Neutrophil (primary cell): ENCODE measurements around the gene LAPTM5.

ENCODE experiments used
- H3K27ac ChIP-seq: fragments of 200-600 bp; sonication (generic); 2 replicates; pipeline ENCODE4 v1.5.1; 2016; ENCODE audit warnings: mild to moderate bottlenecking, moderate library complexity
- H3K27me3 ChIP-seq: fragments of 200-600 bp; sonication (generic); 2 replicates; pipeline ENCODE4 v1.6.0; 2016; ENCODE audit warnings: mild to moderate bottlenecking
- H3K36me3 ChIP-seq: fragments of 200-600 bp; sonication (generic); 2 replicates; pipeline ENCODE4 v1.5.1; 2017
- H3K4me1 ChIP-seq, 2 experiments: fragments of 200-600 bp in 1 of 2; sonication (generic) in 1 of 2; 1 replicate in 1 of 2; 2 replicates in 1 of 2; pipeline versions ENCODE4 v1.5.1 to v1.6.1; 2013 to 2016; ENCODE audit warnings: low read depth in 1 of 2, low read length in 1 of 2, mild to moderate bottlenecking in 1 of 2, moderate library complexity in 1 of 2; ENCODE audit not compliant: control insufficient read depth in 1 of 2, insufficient read depth in 1 of 2
- H3K4me3 ChIP-seq, 2 experiments: fragments of 200-600 bp in 1 of 2; sonication (generic) in 1 of 2; 1 replicate in 1 of 2; 2 replicates in 1 of 2; pipeline ENCODE4 v1.5.1; 2013 to 2016; ENCODE audit warnings: low read depth in 1 of 2, low read length in 1 of 2, mild to moderate bottlenecking in 1 of 2, moderate library complexity in 1 of 2
- H3K9me3 ChIP-seq: fragments of 200-600 bp; sonication (generic); 2 replicates; pipeline ENCODE4 v1.5.1; 2016
- CTCF ChIP-seq: fragments of 200-600 bp; sonication (generic); IDR thresholded peaks from 2 replicates; pipeline ENCODE4 v1.5.1; 2016; ENCODE audit warnings: antibody characterized with exemption

LAPTM5 gene

GRCh38 chr1:30729901-30730300 lies 27.7 kb downstream of the LAPTM5 start:
- Histone ChIP-seq H3K36me3 (peaks cover 28% of the 10 kb centered on the region), H3K4me1 (peaks cover 23 to 29% of the 10 kb centered on the region in 2 experiments), H3K9me3 (no peaks in the 10 kb centered on the region), H3K27me3 (no peaks in the 10 kb centered on the region), H3K27ac (no peak overlapping the region), H3K4me3 (no peak overlapping the region)
- no peak for TF ChIP-seq CTCF

GRCh38 chr1:30728832-30729638 lies 28.5 kb downstream of the LAPTM5 start:
- H3K36me3 ChIP-seq, result peaks cover 20% of the 10 kb centered on the region
- no peak overlapping the region for H3K4me3 ChIP-seq
- no peak for TF ChIP-seq CTCF
- no peaks in the 10 kb centered on the region for H3K9me3 ChIP-seq
- no peak overlapping the region for H3K27ac ChIP-seq
- H3K4me1 ChIP-seq, result peaks cover 22 to 23% of the 10 kb centered on the region in 2 experiments
- no peaks in the 10 kb centered on the region for H3K27me3 ChIP-seq

GRCh38 chr1:30728340-30728739 lies 29.2 kb downstream of the LAPTM5 start:
- Histone ChIP-seq H3K27me3 (no peaks in the 10 kb centered on the region), H3K4me1 (peaks cover 20 to 23% of the 10 kb centered on the region in 2 experiments), H3K27ac (no peak overlapping the region), H3K4me3 (no peak overlapping the region), H3K36me3 (peaks cover 13% of the 10 kb centered on the region), H3K9me3 (no peaks in the 10 kb centered on the region)
- TF ChIP-seq CTCF, result no peak

- H3K4me1 ChIP-seq, result peaks cover 20 to 21% of the 10 kb centered on the region in 2 experiments
- peaks cover 8% of the 10 kb centered on the region for H3K36me3 ChIP-seq
- H3K4me3 ChIP-seq, result no peak overlapping the region
- no peaks in the 10 kb centered on the region for H3K9me3 ChIP-seq
- no peak overlapping the region for H3K27ac ChIP-seq
- H3K27me3 ChIP-seq, result no peaks in the 10 kb centered on the region
- no peak for TF ChIP-seq CTCF
Observed at GRCh38 chr1:30727824-30728223, 29.8 kb downstream of the LAPTM5 start.

GRCh38 chr1:30726773-30727684 lies 30.5 kb downstream of the LAPTM5 start:
- Histone ChIP-seq H3K27ac (no peak overlapping the region), H3K4me3 (no peak overlapping the region), H3K4me1 (peaks cover 15% of the 10 kb centered on the region in 2 experiments), H3K9me3 (no peaks in the 10 kb centered on the region), H3K27me3 (no peaks in the 10 kb centered on the region), H3K36me3 (no peaks in the 10 kb centered on the region)
- no peak for TF ChIP-seq CTCF
